HepG2 (cell line): ENCODE results near the gene WDR18. TPM values are rescaled to one million over a fixed set of nuclear protein-coding genes. Genes with fewer than 3 reads are reported as not detected.

Experiments
- ADNP ChIP-seq: sonication (generic); formaldehyde crosslinking; IDR thresholded peaks from 2 replicates; pipeline ENCODE4 v1.4.0; 2020; ENCODE audit warnings: missing genetic modification reagents
- CHD4 ChIP-seq: fragments of 200-600 bp; sonication (generic); IDR thresholded peaks from 2 replicates; pipeline ENCODE4 v1.7.0; 2017; ENCODE audit warnings: mild to moderate bottlenecking, low read length, borderline replicate concordance
- CREB1 ChIP-seq, 2 experiments: fragments of 450-650 bp in 1 of 2; IDR thresholded peaks; 2 replicates each; pipeline ENCODE4 v1.6.1; 2016 to 2017; ENCODE audit warnings: control low read depth in 1 of 2, mild to moderate bottlenecking in 1 of 2, missing compliant biosample characterization in 1 of 2, missing genetic modification characterization in 1 of 2
- EED ChIP-seq: sonication (generic); formaldehyde crosslinking; IDR thresholded peaks from 2 replicates; pipeline ENCODE4 v1.5.0; 2020; ENCODE audit warnings: mild to moderate bottlenecking, missing genetic modification reagents
- ESRRA ChIP-seq: sonication (generic); formaldehyde crosslinking; IDR thresholded peaks from 2 replicates; pipeline ENCODE4 v1.5.1; 2020; ENCODE audit warnings: mild to moderate bottlenecking, low read depth, missing genetic modification reagents
- MAZ ChIP-seq, 2 experiments: sonication (generic) in 1 of 2; formaldehyde crosslinking in 1 of 2; IDR thresholded peaks; 2 replicates each; pipeline versions ENCODE4 v1.5.0 to v1.6.1; 2012 to 2020; ENCODE audit warnings: low read depth in 2 of 2, mild to moderate bottlenecking in 2 of 2, borderline replicate concordance in 1 of 2, improper control_type of control experiment in 1 of 2, low read length in 1 of 2, missing genetic modification reagents in 1 of 2, moderate library complexity in 1 of 2
- MIXL1 ChIP-seq: IDR thresholded peaks from 2 replicates; pipeline ENCODE4 v1.6.1; 2016
- MTA1 ChIP-seq: sonication (generic); formaldehyde crosslinking; IDR thresholded peaks from 2 replicates; pipeline ENCODE4 v1.4.0; 2020; ENCODE audit warnings: missing genetic modification reagents, mild to moderate bottlenecking, borderline replicate concordance
- MTA3 ChIP-seq: sonication (generic); formaldehyde crosslinking; IDR thresholded peaks from 2 replicates; pipeline ENCODE4 v1.4.0; 2020; ENCODE audit warnings: missing genetic modification reagents
- MZF1 ChIP-seq: sonication (generic); formaldehyde crosslinking; IDR thresholded peaks from 2 replicates; pipeline ENCODE4 v1.8.1; 2023; ENCODE audit warnings: mild to moderate bottlenecking, missing genetic modification reagents, borderline replicate concordance
- SIN3A ChIP-seq: IDR thresholded peaks from 2 replicates; pipeline ENCODE4 v1.6.1; 2011; ENCODE audit warnings: low read depth, mild to moderate bottlenecking, control low read depth, low read length, borderline replicate concordance
- SNAI1 ChIP-seq: sonication (generic); formaldehyde crosslinking; IDR thresholded peaks from 2 replicates; pipeline ENCODE4 v1.5.0; 2020; ENCODE audit warnings: mild to moderate bottlenecking, missing genetic modification reagents, borderline replicate concordance
- SRSF1 ChIP-seq: fragments of 200-400 bp; formaldehyde crosslinking; optimal IDR thresholded peaks from 2 replicates; pipeline ENCODE3; 2017; ENCODE audit warnings: mild to moderate bottlenecking, low read depth, low read length, moderate library complexity
- SYNCRIP ChIP-seq: fragments of 200-400 bp; formaldehyde crosslinking; IDR thresholded peaks from 2 replicates; pipeline ENCODE4 v1.6.1; 2018; ENCODE audit warnings: mild to moderate bottlenecking, low read depth, low read length; ENCODE audit not compliant: insufficient read depth
- ZBTB7A ChIP-seq: sonication (generic); formaldehyde crosslinking; IDR thresholded peaks from 2 replicates; pipeline ENCODE4 v1.8.0; 2022; ENCODE audit warnings: mild to moderate bottlenecking, missing genetic modification reagents
- ZNF224 ChIP-seq: sonication (generic); formaldehyde crosslinking; IDR thresholded peaks from 2 replicates; pipeline ENCODE4 v1.5.0; 2020; ENCODE audit warnings: mild to moderate bottlenecking, missing genetic modification reagents
- ZNF225 ChIP-seq: sonication (generic); formaldehyde crosslinking; IDR thresholded peaks from 2 replicates; pipeline ENCODE4 v1.4.0; 2020; ENCODE audit warnings: mild to moderate bottlenecking, missing genetic modification reagents
- ZNF562 ChIP-seq: sonication (generic); formaldehyde crosslinking; IDR thresholded peaks from 2 replicates; pipeline ENCODE4 v1.8.0; 2022; ENCODE audit warnings: missing genetic modification reagents, borderline replicate concordance
- ZNF713 ChIP-seq: sonication (generic); formaldehyde crosslinking; IDR thresholded peaks from 2 replicates; pipeline ENCODE4 v1.4.0; 2020; ENCODE audit warnings: mild to moderate bottlenecking, missing genetic modification reagents
- polyA plus RNA-seq, 8 experiments: library from polyadenylated mRNA; depleted of rRNA in 3 of 8; stranded (reverse) in 7 of 8; unstranded in 1 of 8; fragments of >200 nt; fragmentation: Illumina TruSeq in 4 of 8; extraction: Trizol in 4 of 8; gene quantifications; 2 replicates each; pipeline versions ENCODE4 v1.2.1 to v1.2.3, GENCODE V29; 2011 to 2016; ENCODE audit warnings: low read depth in 4 of 8, missing spikeins in 1 of 8, mixed read lengths in 1 of 8; ENCODE audit not compliant: insufficient read depth in 1 of 8
- total RNA-seq, 5 experiments: library from RNA; depleted of rRNA; stranded (reverse); fragments of >200 nt; fragmentation: Illumina TruSeq; extraction: Trizol; gene quantifications; 2 replicates each; pipeline ENCODE4 v1.2.3, GENCODE V29; 2016; ENCODE audit warnings: low read depth in 1 of 5
- TF ChIP-seq, protein P1 (sequence below): sonication (generic); formaldehyde crosslinking; IDR thresholded peaks from 2 replicates; pipeline ENCODE4 v1.8.1; 2023; ENCODE audit warnings: missing genetic modification reagents, inconsistent platforms, borderline replicate concordance
- TF ChIP-seq, protein P2 (sequence below): sonication (generic); formaldehyde crosslinking; IDR thresholded peaks from 2 replicates; pipeline ENCODE4 v1.4.0; 2020; ENCODE audit warnings: mild to moderate bottlenecking, missing genetic modification reagents
- TF ChIP-seq, protein P3 (sequence below): sonication (generic); formaldehyde crosslinking; IDR thresholded peaks from 2 replicates; pipeline ENCODE4 v1.9.0; 2021; ENCODE audit warnings: missing genetic modification reagents, mild to moderate bottlenecking, borderline replicate concordance
- TF ChIP-seq, protein P4 (sequence below), 2 experiments: sonication (generic) in 1 of 2; formaldehyde crosslinking in 1 of 2; IDR thresholded peaks; 2 replicates each; pipeline versions ENCODE4 v1.4.0 to v1.6.1; 2018 to 2020; ENCODE audit warnings: missing genetic modification reagents in 2 of 2, borderline replicate concordance in 1 of 2, low read depth in 1 of 2, mild to moderate bottlenecking in 1 of 2, missing biosample characterization in 1 of 2
- TF ChIP-seq, protein P5 (sequence below): sonication (generic); IDR thresholded peaks from 2 replicates; pipeline ENCODE4 v1.6.1; 2016; ENCODE audit warnings: low read depth, borderline replicate concordance

WDR18 gene
- total and polyA plus RNA-seq, 2 of the 13 experiments (the other 11 are each of a cell fraction or from before 2014, with no cell fraction given): 36.4 to 47.6 TPM

DNA sequence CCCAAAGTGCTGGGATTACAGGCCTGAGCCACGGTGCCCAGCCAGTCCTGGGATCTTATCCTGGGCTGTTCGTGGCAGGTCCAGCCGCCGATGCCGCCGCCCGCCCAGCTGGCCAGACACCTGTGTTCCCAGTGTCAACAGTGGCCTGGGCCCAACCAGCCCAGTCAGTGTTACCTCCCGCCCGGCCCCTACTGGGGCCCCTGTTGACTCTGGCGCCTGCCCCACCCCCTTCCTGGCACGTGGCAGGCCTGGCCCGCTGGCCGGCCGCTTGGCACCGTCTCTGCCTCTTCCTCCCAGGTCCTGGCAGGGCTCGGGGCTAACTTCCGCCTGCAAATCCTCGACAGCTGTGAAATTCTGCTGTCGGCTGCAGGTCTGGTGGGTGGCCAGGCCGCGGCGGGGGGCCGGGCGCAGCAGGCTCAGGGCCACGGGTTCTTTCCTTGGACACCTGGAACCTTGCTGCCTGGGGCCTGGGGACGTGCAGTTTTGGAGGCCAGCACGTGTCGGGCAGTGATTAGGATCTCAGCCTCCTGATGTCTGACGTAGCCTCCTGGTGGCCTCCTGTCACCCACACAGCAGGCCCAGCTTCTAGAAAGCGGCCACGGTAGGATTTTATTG is 49.2 kb upstream of the WDR18 start (continued):
- TF ChIP-seq, protein P1, sequence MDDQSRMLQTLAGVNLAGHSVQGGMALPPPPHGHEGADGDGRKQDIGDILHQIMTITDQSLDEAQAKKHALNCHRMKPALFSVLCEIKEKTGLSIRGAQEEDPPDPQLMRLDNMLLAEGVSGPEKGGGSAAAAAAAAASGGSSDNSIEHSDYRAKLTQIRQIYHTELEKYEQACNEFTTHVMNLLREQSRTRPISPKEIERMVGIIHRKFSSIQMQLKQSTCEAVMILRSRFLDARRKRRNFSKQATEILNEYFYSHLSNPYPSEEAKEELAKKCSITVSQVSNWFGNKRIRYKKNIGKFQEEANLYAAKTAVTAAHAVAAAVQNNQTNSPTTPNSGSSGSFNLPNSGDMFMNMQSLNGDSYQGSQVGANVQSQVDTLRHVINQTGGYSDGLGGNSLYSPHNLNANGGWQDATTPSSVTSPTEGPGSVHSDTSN (CRISPR knock-in tag): peak; percentile 39; the same call in 1 of the 2 replicates
- peak; percentile 42 for TF ChIP-seq SRSF1
- TF ChIP-seq ZBTB7A: no peak
- TF ChIP-seq, protein P2, sequence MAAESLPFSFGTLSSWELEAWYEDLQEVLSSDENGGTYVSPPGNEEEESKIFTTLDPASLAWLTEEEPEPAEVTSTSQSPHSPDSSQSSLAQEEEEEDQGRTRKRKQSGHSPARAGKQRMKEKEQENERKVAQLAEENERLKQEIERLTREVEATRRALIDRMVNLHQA (CRISPR knock-in tag): no peak
- TF ChIP-seq, protein P3, sequence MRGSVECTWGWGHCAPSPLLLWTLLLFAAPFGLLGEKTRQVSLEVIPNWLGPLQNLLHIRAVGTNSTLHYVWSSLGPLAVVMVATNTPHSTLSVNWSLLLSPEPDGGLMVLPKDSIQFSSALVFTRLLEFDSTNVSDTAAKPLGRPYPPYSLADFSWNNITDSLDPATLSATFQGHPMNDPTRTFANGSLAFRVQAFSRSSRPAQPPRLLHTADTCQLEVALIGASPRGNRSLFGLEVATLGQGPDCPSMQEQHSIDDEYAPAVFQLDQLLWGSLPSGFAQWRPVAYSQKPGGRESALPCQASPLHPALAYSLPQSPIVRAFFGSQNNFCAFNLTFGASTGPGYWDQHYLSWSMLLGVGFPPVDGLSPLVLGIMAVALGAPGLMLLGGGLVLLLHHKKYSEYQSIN (CRISPR knock-in tag): no peak; the same call in 1 of the 2 replicates
- no peak for TF ChIP-seq ZNF225 (CRISPR knock-in tag)
- TF ChIP-seq, protein P4, sequence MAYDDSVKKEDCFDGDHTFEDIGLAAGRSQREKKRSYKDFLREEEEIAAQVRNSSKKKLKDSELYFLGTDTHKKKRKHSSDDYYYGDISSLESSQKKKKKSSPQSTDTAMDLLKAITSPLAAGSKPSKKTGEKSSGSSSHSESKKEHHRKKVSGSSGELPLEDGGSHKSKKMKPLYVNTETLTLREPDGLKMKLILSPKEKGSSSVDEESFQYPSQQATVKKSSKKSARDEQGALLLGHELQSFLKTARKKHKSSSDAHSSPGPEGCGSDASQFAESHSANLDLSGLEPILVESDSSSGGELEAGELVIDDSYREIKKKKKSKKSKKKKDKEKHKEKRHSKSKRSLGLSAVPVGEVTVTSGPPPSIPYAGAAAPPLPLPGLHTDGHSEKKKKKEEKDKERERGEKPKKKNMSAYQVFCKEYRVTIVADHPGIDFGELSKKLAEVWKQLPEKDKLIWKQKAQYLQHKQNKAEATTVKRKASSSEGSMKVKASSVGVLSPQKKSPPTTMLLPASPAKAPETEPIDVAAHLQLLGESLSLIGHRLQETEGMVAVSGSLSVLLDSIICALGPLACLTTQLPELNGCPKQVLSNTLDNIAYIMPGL (CRISPR knock-in tag; IDR thresholded peaks at IDR 0.05; ENCODE audit: borderline replicate concordance in 1 of 2, low read depth in 1 of 2): peak; percentile 59 to 71; a peak in 2 of 4 replicates
- peak; percentile 84 for TF ChIP-seq MAZ (IDR thresholded peaks at IDR 0.05; ENCODE audit: borderline replicate concordance, low read depth, low read length)
- peak; percentile 75; the same call in 1 of the 2 replicates for TF ChIP-seq MAZ (CRISPR knock-in tag; IDR thresholded peaks at IDR 0.05; ENCODE audit: low read depth)
- TF ChIP-seq SYNCRIP: no peak
- peak; percentile 95 for TF ChIP-seq MTA1 (CRISPR knock-in tag)
- TF ChIP-seq, protein P5, sequence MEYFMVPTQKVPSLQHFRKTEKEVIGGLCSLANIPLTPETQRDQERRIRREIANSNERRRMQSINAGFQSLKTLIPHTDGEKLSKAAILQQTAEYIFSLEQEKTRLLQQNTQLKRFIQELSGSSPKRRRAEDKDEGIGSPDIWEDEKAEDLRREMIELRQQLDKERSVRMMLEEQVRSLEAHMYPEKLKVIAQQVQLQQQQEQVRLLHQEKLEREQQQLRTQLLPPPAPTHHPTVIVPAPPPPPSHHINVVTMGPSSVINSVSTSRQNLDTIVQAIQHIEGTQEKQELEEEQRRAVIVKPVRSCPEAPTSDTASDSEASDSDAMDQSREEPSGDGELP: peak; percentile 100
- TF ChIP-seq CHD4: no peak
- 0 out of 2 replicates have a peak, but pooled peaks have one; percentile 57 for TF ChIP-seq ZNF713 (CRISPR knock-in tag)
- no peak for TF ChIP-seq EED (CRISPR knock-in tag)
- no peak for TF ChIP-seq MZF1 (CRISPR knock-in tag)
- no peak for TF ChIP-seq ZNF562 (CRISPR knock-in tag)
- no peak for TF ChIP-seq CREB1 (IDR thresholded peaks at IDR 0.05)
- TF ChIP-seq CREB1 (CRISPR knock-in tag; IDR thresholded peaks at IDR 0.05): no peak
- no peak for TF ChIP-seq ADNP (CRISPR knock-in tag)
- TF ChIP-seq MIXL1 (CRISPR knock-in tag): peak; percentile 54; the same call in 1 of the 2 replicates
- TF ChIP-seq SIN3A: peak; percentile 92
- TF ChIP-seq MTA3 (CRISPR knock-in tag): no peak
- peak; percentile 91; the same call in 1 of the 2 replicates for TF ChIP-seq SNAI1 (CRISPR knock-in tag)
- TF ChIP-seq ZNF224 (CRISPR knock-in tag): no peak
- TF ChIP-seq ESRRA: peak; percentile 80
